H9 (cell line): ENCODE results near the gene KBTBD2. TPM values are rescaled to one million over a fixed set of nuclear protein-coding genes. Genes with fewer than 3 reads are reported as not detected.

Experiments used
- DNase-seq: peaks from one replicate; pipeline ENCODE4 v3.0.0-alpha.2; 2017
- H2AFZ ChIP-seq: one replicate; pipeline ENCODE4 v1.6.1; 2013; ENCODE audit warnings: mild to moderate bottlenecking, low read length, control low read depth, moderate library complexity
- H2AK5ac ChIP-seq: 2 replicates; pipeline ENCODE4 v1.6.1; 2013; ENCODE audit warnings: low read length, control low read depth, mixed read lengths; ENCODE audit not compliant: insufficient read length
- H2BK120ac ChIP-seq: one replicate; pipeline ENCODE4 v1.6.1; 2013; ENCODE audit warnings: low read depth, mild to moderate bottlenecking, low read length, control low read depth, inconsistent platforms; ENCODE audit not compliant: poor library complexity, severe bottlenecking
- H2BK12ac ChIP-seq: 2 replicates; pipeline ENCODE4 v1.6.1; 2013; ENCODE audit warnings: low read length, control low read depth, mixed read lengths, low read depth; ENCODE audit not compliant: insufficient read length
- H2BK15ac ChIP-seq: 2 replicates; pipeline ENCODE4 v1.6.1; 2013; ENCODE audit warnings: low read depth, low read length, control low read depth
- H2BK20ac ChIP-seq: one replicate; pipeline ENCODE4 v1.6.1; 2013; ENCODE audit warnings: low read depth, mild to moderate bottlenecking, low read length, control low read depth, inconsistent platforms; ENCODE audit not compliant: poor library complexity, severe bottlenecking
- H2BK5ac ChIP-seq: 2 replicates; pipeline ENCODE4 v1.6.1; 2013; ENCODE audit warnings: low read length, control low read depth, mixed read lengths; ENCODE audit not compliant: insufficient read length
- H3K14ac ChIP-seq: 2 replicates; pipeline ENCODE4 v1.6.1; 2013; ENCODE audit warnings: low read length, control low read depth; ENCODE audit not compliant: insufficient read depth
- H3K18ac ChIP-seq: 2 replicates; pipeline ENCODE4 v1.6.1; 2013; ENCODE audit warnings: low read depth, mild to moderate bottlenecking, mixed read lengths, low read length, control low read depth; ENCODE audit not compliant: insufficient read length
- H3K23ac ChIP-seq: 2 replicates; pipeline ENCODE4 v1.6.1; 2013; ENCODE audit warnings: low read length, control low read depth, mixed read lengths, low read depth; ENCODE audit not compliant: insufficient read length
- H3K23me2 ChIP-seq: 2 replicates; pipeline ENCODE4 v1.6.1; 2013; ENCODE audit warnings: low read depth, mild to moderate bottlenecking, mixed read lengths, low read length, control low read depth; ENCODE audit not compliant: insufficient read length, poor library complexity, severe bottlenecking
- H3K27ac ChIP-seq: 2 replicates; pipeline ENCODE4 v1.5.1; 2013; ENCODE audit warnings: low read length, control low read depth, mixed read lengths, low read depth; ENCODE audit not compliant: insufficient read length
- H3K27me3 ChIP-seq: 2 replicates; pipeline ENCODE4 v1.6.1; 2013; ENCODE audit warnings: low read length, control low read depth, inconsistent platforms; ENCODE audit not compliant: insufficient read depth
- H3K4ac ChIP-seq: 2 replicates; pipeline ENCODE4 v1.6.1; 2013; ENCODE audit warnings: low read depth, mild to moderate bottlenecking, control low read depth, inconsistent platforms, low read length, moderate library complexity
- H3K4me1 ChIP-seq: 2 replicates; pipeline ENCODE4 v1.6.1; 2013; ENCODE audit warnings: low read length, control low read depth, inconsistent platforms; ENCODE audit not compliant: insufficient read depth
- H3K4me2 ChIP-seq: 2 replicates; pipeline ENCODE4 v1.6.1; 2013; ENCODE audit warnings: low read length, control low read depth, mixed read lengths; ENCODE audit not compliant: insufficient read length, insufficient read depth
- H3K56ac ChIP-seq: 2 replicates; pipeline ENCODE4 v1.6.1; 2013; ENCODE audit warnings: low read depth, mild to moderate bottlenecking, mixed read lengths, low read length, control low read depth; ENCODE audit not compliant: insufficient read length
- H3K79me1 ChIP-seq: 2 replicates; pipeline ENCODE4 v1.6.1; 2013; ENCODE audit warnings: low read depth, mild to moderate bottlenecking, moderate library complexity, low read length, control low read depth, inconsistent platforms; ENCODE audit not compliant: insufficient read depth, poor library complexity, severe bottlenecking
- H3K79me2 ChIP-seq: 2 replicates; pipeline ENCODE4 v1.6.1; 2013; ENCODE audit warnings: low read length, control low read depth, inconsistent platforms; ENCODE audit not compliant: insufficient read depth
- H3K9ac ChIP-seq: 2 replicates; pipeline ENCODE4 v1.6.1; 2013; ENCODE audit warnings: low read length, control low read depth, mixed read lengths; ENCODE audit not compliant: insufficient read length; ENCODE audit errors: extremely low read depth
- H3K9me3 ChIP-seq: one replicate; pipeline ENCODE4 v1.6.1; 2013; ENCODE audit warnings: low read depth, low read length, inconsistent platforms; ENCODE audit not compliant: control insufficient read depth
- H3T11ph ChIP-seq: one replicate; pipeline ENCODE4 v1.6.1; 2013; ENCODE audit warnings: mild to moderate bottlenecking, low read length, control low read depth, inconsistent platforms
- H4K20me1 ChIP-seq: one replicate; pipeline ENCODE4 v1.6.1; 2013; ENCODE audit not compliant: control insufficient read depth, insufficient read length, insufficient read depth
- H4K5ac ChIP-seq: 2 replicates; pipeline ENCODE4 v1.6.1; 2013; ENCODE audit warnings: low read depth, mild to moderate bottlenecking, mixed read lengths, low read length, control low read depth; ENCODE audit not compliant: insufficient read length
- H4K8ac ChIP-seq: replicated peaks from 2 replicates; pipeline ENCODE4 v1.6.1; 2013; ENCODE audit warnings: low read length, control low read depth, mixed read lengths, low read depth; ENCODE audit not compliant: insufficient read length
- H4K91ac ChIP-seq: 2 replicates; pipeline ENCODE4 v1.6.1; 2013; ENCODE audit warnings: low read depth, mild to moderate bottlenecking, moderate library complexity, mixed read lengths, low read length, control low read depth; ENCODE audit not compliant: insufficient read length
- H3K27ac Mint-ChIP-seq, 3 experiments: 2 replicates in 2 of 3; 3 replicates in 1 of 3; pipeline ENCODE4 v1.8.0; 2020 to 2021; ENCODE audit warnings: mixed read lengths in 3 of 3, mild to moderate bottlenecking in 1 of 3, moderate library complexity in 1 of 3
- H3K27me3 Mint-ChIP-seq: 2 replicates; pipeline ENCODE4 v1.8.0; 2021; ENCODE audit warnings: low read depth, mild to moderate bottlenecking, moderate library complexity, mixed read lengths
- H3K36me3 Mint-ChIP-seq, 3 experiments: 2 replicates in 2 of 3; 3 replicates in 1 of 3; pipeline ENCODE4 v1.8.0; 2020 to 2021; ENCODE audit warnings: low read depth in 3 of 3, mixed read lengths in 3 of 3; ENCODE audit not compliant: insufficient read depth in 1 of 3
- H3K4me1 Mint-ChIP-seq, 2 experiments: 2 replicates each; pipeline ENCODE4 v1.8.0; 2020; ENCODE audit warnings: mixed read lengths in 2 of 2
- H3K4me3 Mint-ChIP-seq, 2 experiments: 2 replicates in 1 of 2; 3 replicates in 1 of 2; pipeline ENCODE4 v1.8.0; 2020 to 2021; ENCODE audit warnings: mild to moderate bottlenecking in 2 of 2, mixed read lengths in 2 of 2, moderate library complexity in 1 of 2
- H3K9me3 Mint-ChIP-seq, 2 experiments: 2 replicates in 1 of 2; 3 replicates in 1 of 2; pipeline ENCODE4 v1.8.0; 2020; ENCODE audit warnings: mild to moderate bottlenecking in 2 of 2, mixed read lengths in 2 of 2, moderate library complexity in 1 of 2
- CTCF ChIP-seq: fragments of 200-600 bp; sonication (generic); conservative IDR thresholded peaks from 3 replicates; pipeline ENCODE4 v1.8.0; 2021; ENCODE audit warnings: antibody characterized with exemption, mild to moderate bottlenecking
- WGBS: extraction: QIAGEN DNeasy Blood & Tissue Kit; methylation state at CpG from one replicate; pipeline ENCODE4 v1.1.7; 2013; ENCODE audit warnings: missing lambda C conversion rate, low lambda C conversion rate, mixed read lengths; ENCODE audit not compliant: insufficient read length; ENCODE audit errors: extremely low coverage; 5-methylcytosine and 5-hydroxymethylcytosine counted together
- total RNA-seq: library from RNA; stranded (reverse); gene quantifications from 2 replicates; pipeline ENCODE4 v1.2.1, GENCODE V29; 2021

KBTBD2 gene
- total RNA-seq, 1 experiment from 2014 or later = 34.2 TPM

GRCh38 chr7:32893207-32893524 lies 1.6 kb upstream of the KBTBD2 start:
- H3K23ac ChIP-seq = no peak overlapping the region
- H3K9ac ChIP-seq = no peak overlapping the region
- Mint-ChIP-seq H3K4me1 (peaks cover 26 to 29% of the 10 kb centered on the region in 2 experiments), H3K27ac (peak overlapping the region in 1 of 3 experiments; percentile 99; a peak in 1 of 7 replicates), H3K36me3 (no peaks in the 10 kb centered on the region; a peak in 2 of 7 replicates), H3K27me3 (peaks cover 17% of the 10 kb centered on the region), H3K9me3 (no peaks in the 10 kb centered on the region; a peak in 2 of 5 replicates), H3K4me3 (peak overlapping the region in 1 of 2 experiments; percentile 88; a peak in 4 of 5 replicates)
- no peak overlapping the region for H2AK5ac ChIP-seq
- no peak overlapping the region for H4K8ac ChIP-seq
- H2BK120ac ChIP-seq = no peak overlapping the region
- no peak for TF ChIP-seq CTCF
- H2BK5ac ChIP-seq = no peak overlapping the region
- H2BK15ac ChIP-seq = no peak overlapping the region
- no CpG with 5 or more reads among the region's 4 CpGs for WGBS
- H3K56ac ChIP-seq = no peak overlapping the region
- peaks cover 11% of the 10 kb centered on the region for H3K23me2 ChIP-seq
- H3T11ph ChIP-seq = no peak overlapping the region
- peak overlapping the region; percentile 81 for H3K4me2 ChIP-seq
- H4K91ac ChIP-seq = no peak overlapping the region
- H3K27me3 ChIP-seq = no peaks in the 10 kb centered on the region
- no peaks in the 10 kb centered on the region for H3K4me1 ChIP-seq
- H2AFZ ChIP-seq = no peak overlapping the region
- H4K5ac ChIP-seq = no peak overlapping the region
- peaks cover 19% of the 10 kb centered on the region; the same call in 1 of the 2 replicates for H3K79me2 ChIP-seq
- no peaks in the 10 kb centered on the region for H4K20me1 ChIP-seq
- no peaks in the 10 kb centered on the region for H3K9me3 ChIP-seq
- H3K14ac ChIP-seq = no peak overlapping the region
- H2BK20ac ChIP-seq = no peak overlapping the region
- H3K4ac ChIP-seq = no peak overlapping the region
- no peak overlapping the region for H3K18ac ChIP-seq
- no peak for DNase-seq
- H3K79me1 ChIP-seq = peaks cover 2% of the 10 kb centered on the region
- no peak overlapping the region for H2BK12ac ChIP-seq
- H3K27ac ChIP-seq = peak overlapping the region; percentile 77
